ENCODE data around the gene SLC9A3.

DNA sequence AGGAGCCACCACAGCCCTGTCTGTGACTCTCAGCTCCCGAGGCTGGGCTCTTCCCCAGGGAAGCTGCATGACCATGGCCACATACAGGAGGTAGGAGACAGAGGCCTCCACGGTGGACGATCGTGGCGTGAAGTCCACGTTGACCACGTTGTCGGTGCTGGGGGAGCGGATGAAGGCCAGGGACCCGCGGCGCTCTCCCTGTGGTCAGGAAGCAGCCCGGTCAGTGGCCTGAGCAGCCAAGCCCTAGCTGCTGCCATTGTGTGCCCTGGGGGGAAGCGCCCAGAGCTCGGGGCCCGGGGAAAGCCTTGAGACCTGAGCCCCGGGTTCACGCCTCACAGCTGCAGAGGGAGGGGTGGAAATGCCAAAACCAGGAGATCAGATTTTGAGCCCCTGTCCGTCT, 47.0 kb downstream of the SLC9A3 start:
- TF ChIP-seq, protein P1, sequence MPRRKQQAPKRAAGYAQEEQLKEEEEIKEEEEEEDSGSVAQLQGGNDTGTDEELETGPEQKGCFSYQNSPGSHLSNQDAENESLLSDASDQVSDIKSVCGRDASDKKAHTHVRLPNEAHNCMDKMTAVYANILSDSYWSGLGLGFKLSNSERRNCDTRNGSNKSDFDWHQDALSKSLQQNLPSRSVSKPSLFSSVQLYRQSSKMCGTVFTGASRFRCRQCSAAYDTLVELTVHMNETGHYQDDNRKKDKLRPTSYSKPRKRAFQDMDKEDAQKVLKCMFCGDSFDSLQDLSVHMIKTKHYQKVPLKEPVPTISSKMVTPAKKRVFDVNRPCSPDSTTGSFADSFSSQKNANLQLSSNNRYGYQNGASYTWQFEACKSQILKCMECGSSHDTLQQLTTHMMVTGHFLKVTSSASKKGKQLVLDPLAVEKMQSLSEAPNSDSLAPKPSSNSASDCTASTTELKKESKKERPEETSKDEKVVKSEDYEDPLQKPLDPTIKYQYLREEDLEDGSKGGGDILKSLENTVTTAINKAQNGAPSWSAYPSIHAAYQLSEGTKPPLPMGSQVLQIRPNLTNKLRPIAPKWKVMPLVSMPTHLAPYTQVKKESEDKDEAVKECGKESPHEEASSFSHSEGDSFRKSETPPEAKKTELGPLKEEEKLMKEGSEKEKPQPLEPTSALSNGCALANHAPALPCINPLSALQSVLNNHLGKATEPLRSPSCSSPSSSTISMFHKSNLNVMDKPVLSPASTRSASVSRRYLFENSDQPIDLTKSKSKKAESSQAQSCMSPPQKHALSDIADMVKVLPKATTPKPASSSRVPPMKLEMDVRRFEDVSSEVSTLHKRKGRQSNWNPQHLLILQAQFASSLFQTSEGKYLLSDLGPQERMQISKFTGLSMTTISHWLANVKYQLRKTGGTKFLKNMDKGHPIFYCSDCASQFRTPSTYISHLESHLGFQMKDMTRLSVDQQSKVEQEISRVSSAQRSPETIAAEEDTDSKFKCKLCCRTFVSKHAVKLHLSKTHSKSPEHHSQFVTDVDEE (CRISPR knock-in tag; IDR thresholded peaks at IDR 0.05), result no peak
- no peak for TF ChIP-seq ESRRG (CRISPR knock-in tag; IDR thresholded peaks at IDR 0.05)

All from SK-N-SH treated with all-trans-retinoic acid at 6 μM for 48 hours (cell line).